Panc1 (cell line): ENCODE data around the gene GALNT13. TPM values are rescaled to one million over a fixed set of nuclear protein-coding genes. Genes with fewer than 3 reads are reported as not detected.

Experiments used
- ATAC-seq: fragments of 200-7000 bp; cut with Tn5 transposase; 2 replicates; pipeline ENCODE4 v1.9.1; 2020; ENCODE audit warnings: mild to moderate bottlenecking, moderate library complexity
- BruUV-seq: library from RNA; stranded (reverse); fragments of 400-500 nt; replicated peaks from 2 replicates; lab custom pipeline; 2021; lab: Mats Ljungman, UMichigan
- CTCF ChIA-PET: fragments of 300-600 bp; sonication (Branson Sonifier 250); formaldehyde crosslinking; loops from one replicate; lab custom pipeline; 2022; ENCODE audit warnings: antibody characterized with exemption; lab: Charles Lee
- POLR2A ChIA-PET: fragments of 300-600 bp; sonication (Branson Sonifier 250); formaldehyde crosslinking; loops from one replicate; lab custom pipeline; 2022; ENCODE audit warnings: antibody characterized with exemption; lab: Charles Lee
- DNase-seq: peaks from one replicate; pipeline ENCODE4 v3.0.0-alpha.2; 2010; ENCODE audit warnings: low read depth, low spot score
- H3K27ac ChIP-seq: 2 replicates; pipeline ENCODE4 v1.5.1; 2011; ENCODE audit warnings: mild to moderate bottlenecking, low read length, inconsistent platforms
- H3K27me3 ChIP-seq: fragments of 200-500 bp; sonication (Bioruptor generic); 2 replicates; pipeline ENCODE4 v1.6.0; 2014; ENCODE audit warnings: low read length, inconsistent platforms; ENCODE audit not compliant: control insufficient read depth, insufficient read depth
- H3K36me3 ChIP-seq: fragments of 200-500 bp; sonication (Bioruptor generic); 2 replicates; pipeline ENCODE4 v1.5.1; 2014; ENCODE audit warnings: inconsistent platforms, mild to moderate bottlenecking, low read length, moderate library complexity; ENCODE audit not compliant: control insufficient read depth, insufficient read depth
- H3K4me1 ChIP-seq: 2 replicates; pipeline ENCODE4 v1.5.1; 2011; ENCODE audit warnings: inconsistent platforms, mild to moderate bottlenecking, low read length, moderate library complexity; ENCODE audit not compliant: control insufficient read depth, insufficient read depth
- H3K4me3 ChIP-seq, 2 experiments: 2 replicates each; pipeline ENCODE4 v1.5.1; 2011 to 2012; ENCODE audit warnings: low read depth in 2 of 2, low read length in 2 of 2, mild to moderate bottlenecking in 2 of 2, inconsistent platforms in 1 of 2, moderate library complexity in 1 of 2
- H3K9me3 ChIP-seq: fragments of 200-500 bp; sonication (Bioruptor generic); 2 replicates; pipeline ENCODE4 v1.5.1; 2014; ENCODE audit warnings: low read depth, mild to moderate bottlenecking, inconsistent platforms, low read length, moderate library complexity; ENCODE audit not compliant: control insufficient read depth, insufficient read depth
- CTCF ChIP-seq: fragments of 450-650 bp; IDR thresholded peaks from 2 replicates; pipeline ENCODE4 v1.5.1; 2017; ENCODE audit warnings: mild to moderate bottlenecking
- POLR2AphosphoS5 ChIP-seq: IDR thresholded peaks from 2 replicates; pipeline ENCODE4 v1.6.1; 2012; ENCODE audit warnings: mild to moderate bottlenecking, low read depth, low read length, moderate library complexity
- SIN3A ChIP-seq: IDR thresholded peaks from 2 replicates; pipeline ENCODE4 v1.6.1; 2012; ENCODE audit warnings: low read depth, mild to moderate bottlenecking, low read length, moderate library complexity, borderline replicate concordance; ENCODE audit not compliant: insufficient read depth
- TCF7L2 ChIP-seq: IDR thresholded peaks from 2 replicates; pipeline ENCODE4 v1.6.1; 2011; ENCODE audit warnings: mild to moderate bottlenecking, low read depth, low read length, inconsistent platforms
- in situ Hi-C: cut with HindIII; loops from 2 replicates; pipeline ENCODE4 v1.10.0; 2016; ENCODE audit warnings: low sequenced_read_pairs, low pct_unique_long_range_greater_than_20kb
- intact Hi-C: fragments of 100-400 bp; cut with micrococcal nuclease; formaldehyde crosslinking; loops from one replicate; pipeline ENCODE4 v1.10.0; 2022; ENCODE audit not compliant: unreplicated experiment
- total RNA-seq: library from RNA; stranded (reverse); gene quantifications from one replicate; pipeline ENCODE4 v1.2.1, GENCODE V29; 2021; ENCODE audit not compliant: unreplicated experiment
- TF ChIP-seq, protein P1 (sequence below), 2 experiments: IDR thresholded peaks; 2 replicates each; pipeline ENCODE4 v1.6.1; 2011 to 2012; ENCODE audit warnings: low read depth in 2 of 2, control low read depth in 1 of 2, low read length in 1 of 2, mild to moderate bottlenecking in 1 of 2, moderate library complexity in 1 of 2; ENCODE audit not compliant: insufficient read depth in 1 of 2

Gene GALNT13
- total RNA-seq, 1 experiment from 2014 or later, result not detected

GRCh38 chr2:154182008-154182407 lies 310.3 kb downstream of the GALNT13 start:
- Histone ChIP-seq H3K27ac (no peak overlapping the region), H3K9me3 (peaks cover 17% of the 10 kb centered on the region), H3K27me3 (no peaks in the 10 kb centered on the region), H3K36me3 (no peaks in the 10 kb centered on the region), H3K4me3 (no peak overlapping the region), H3K4me1 (no peaks in the 10 kb centered on the region)
- BruUV-seq, result no TSS peak
- in situ Hi-C loops, result no loop called here
- intact Hi-C loops, result no loop called here
- CTCF ChIA-PET, result no interaction called here
- ATAC-seq (no peak), DNase-seq (no peak)
- POLR2A ChIA-PET, result no interaction called here
- no peak for TF ChIP-seq TCF7L2
- TF ChIP-seq POLR2AphosphoS5, result no peak
- TF ChIP-seq SIN3A, result no peak
- no peak for TF ChIP-seq CTCF

- Histone ChIP-seq H3K36me3 (no peaks in the 10 kb centered on the region), H3K4me1 (no peaks in the 10 kb centered on the region), H3K4me3 (no peak overlapping the region), H3K9me3 (peaks cover 14% of the 10 kb centered on the region), H3K27ac (no peak overlapping the region), H3K27me3 (no peaks in the 10 kb centered on the region)
- DNase-seq (no peak), ATAC-seq (no peak)
- intact Hi-C loops, result no loop called here
- BruUV-seq, result no TSS peak
- ChIA-PET CTCF (no interaction called here), POLR2A (interaction anchor here (0.6 kb wide), 1 partner anchor 1099 kb away, joined by 3 read pairs; no protein-coding TSS in a partner anchor)
- TF ChIP-seq, protein P1, sequence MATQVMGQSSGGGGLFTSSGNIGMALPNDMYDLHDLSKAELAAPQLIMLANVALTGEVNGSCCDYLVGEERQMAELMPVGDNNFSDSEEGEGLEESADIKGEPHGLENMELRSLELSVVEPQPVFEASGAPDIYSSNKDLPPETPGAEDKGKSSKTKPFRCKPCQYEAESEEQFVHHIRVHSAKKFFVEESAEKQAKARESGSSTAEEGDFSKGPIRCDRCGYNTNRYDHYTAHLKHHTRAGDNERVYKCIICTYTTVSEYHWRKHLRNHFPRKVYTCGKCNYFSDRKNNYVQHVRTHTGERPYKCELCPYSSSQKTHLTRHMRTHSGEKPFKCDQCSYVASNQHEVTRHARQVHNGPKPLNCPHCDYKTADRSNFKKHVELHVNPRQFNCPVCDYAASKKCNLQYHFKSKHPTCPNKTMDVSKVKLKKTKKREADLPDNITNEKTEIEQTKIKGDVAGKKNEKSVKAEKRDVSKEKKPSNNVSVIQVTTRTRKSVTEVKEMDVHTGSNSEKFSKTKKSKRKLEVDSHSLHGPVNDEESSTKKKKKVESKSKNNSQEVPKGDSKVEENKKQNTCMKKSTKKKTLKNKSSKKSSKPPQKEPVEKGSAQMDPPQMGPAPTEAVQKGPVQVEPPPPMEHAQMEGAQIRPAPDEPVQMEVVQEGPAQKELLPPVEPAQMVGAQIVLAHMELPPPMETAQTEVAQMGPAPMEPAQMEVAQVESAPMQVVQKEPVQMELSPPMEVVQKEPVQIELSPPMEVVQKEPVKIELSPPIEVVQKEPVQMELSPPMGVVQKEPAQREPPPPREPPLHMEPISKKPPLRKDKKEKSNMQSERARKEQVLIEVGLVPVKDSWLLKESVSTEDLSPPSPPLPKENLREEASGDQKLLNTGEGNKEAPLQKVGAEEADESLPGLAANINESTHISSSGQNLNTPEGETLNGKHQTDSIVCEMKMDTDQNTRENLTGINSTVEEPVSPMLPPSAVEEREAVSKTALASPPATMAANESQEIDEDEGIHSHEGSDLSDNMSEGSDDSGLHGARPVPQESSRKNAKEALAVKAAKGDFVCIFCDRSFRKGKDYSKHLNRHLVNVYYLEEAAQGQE (IDR thresholded peaks at IDR 0.05; ENCODE audit: insufficient read depth in 1 of 2, low read depth in 2 of 2, low read length in 1 of 2), result no peak
- no peak for TF ChIP-seq SIN3A
- no peak for TF ChIP-seq POLR2AphosphoS5
- TF ChIP-seq CTCF, result no peak
- TF ChIP-seq TCF7L2, result no peak
- in situ Hi-C loops, result no loop called here
These were observed 316.2 kb downstream of the GALNT13 start for GRCh38 chr2:154187948-154188347.
